Endodermal cell (in vitro differentiated cells): Measurements from ENCODE around the gene AK9. TPM values are rescaled to one million over a fixed set of nuclear protein-coding genes. Genes with fewer than 3 reads are reported as not detected.

Experiments
- DNase-seq: peaks from one replicate; pipeline ENCODE4 v3.0.0-alpha.2; 2017
- H3K27ac ChIP-seq: 2 replicates; pipeline ENCODE4 v1.5.1; 2013; ENCODE audit warnings: mild to moderate bottlenecking, low read depth, low read length, moderate library complexity
- H3K27me3 ChIP-seq: 2 replicates; pipeline ENCODE4 v1.6.1; 2013; ENCODE audit warnings: mild to moderate bottlenecking, low read length, moderate library complexity; ENCODE audit not compliant: insufficient read depth, control insufficient read depth, poor library complexity, severe bottlenecking
- H3K36me3 ChIP-seq: 2 replicates; pipeline ENCODE4 v1.7.0; 2013; ENCODE audit warnings: mild to moderate bottlenecking, low read length, moderate library complexity; ENCODE audit not compliant: control insufficient read depth, insufficient read depth
- H3K4me1 ChIP-seq: one replicate; pipeline ENCODE4 v1.7.0; 2013; ENCODE audit warnings: low read length; ENCODE audit not compliant: control insufficient read depth, insufficient read depth
- H3K4me3 ChIP-seq: 2 replicates; pipeline ENCODE4 v1.5.1; 2013; ENCODE audit warnings: mild to moderate bottlenecking, low read length, moderate library complexity
- H3K9ac ChIP-seq: 2 replicates; pipeline ENCODE4 v1.6.1; 2013; ENCODE audit warnings: mild to moderate bottlenecking, low read length, moderate library complexity; ENCODE audit not compliant: poor library complexity, severe bottlenecking; ENCODE audit errors: extremely low read depth
- H3K9me3 ChIP-seq: 2 replicates; pipeline ENCODE4 v1.6.1; 2013; ENCODE audit warnings: mild to moderate bottlenecking, low read length, moderate library complexity; ENCODE audit not compliant: control insufficient read depth
- H3K27ac Mint-ChIP-seq: 2 replicates; pipeline ENCODE4 v1.8.0; 2020; ENCODE audit warnings: mixed read lengths
- H3K27me3 Mint-ChIP-seq: 2 replicates; pipeline ENCODE4 v1.8.0; 2021; ENCODE audit warnings: mild to moderate bottlenecking, mixed read lengths; ENCODE audit not compliant: insufficient read depth
- H3K36me3 Mint-ChIP-seq: 2 replicates; pipeline ENCODE4 v1.8.0; 2020; ENCODE audit warnings: low read depth, mixed read lengths
- H3K4me1 Mint-ChIP-seq: 2 replicates; pipeline ENCODE4 v1.8.0; 2020; ENCODE audit warnings: mixed read lengths
- H3K4me3 Mint-ChIP-seq: 2 replicates; pipeline ENCODE4 v1.8.0; 2020; ENCODE audit warnings: mild to moderate bottlenecking, moderate library complexity, mixed read lengths
- H3K9me3 Mint-ChIP-seq: 2 replicates; pipeline ENCODE4 v1.8.0; 2020; ENCODE audit warnings: mild to moderate bottlenecking, mixed read lengths
- WGBS, 2 experiments: methylation state at CpG; one replicate each; pipeline versions ENCODE4 v1.1.5 to v1.1.7; 2013; ENCODE audit warnings: missing lambda C conversion rate in 2 of 2, mixed read lengths in 1 of 2; ENCODE audit not compliant: insufficient coverage in 1 of 2, insufficient read length in 1 of 2; 5-methylcytosine and 5-hydroxymethylcytosine counted together
- total RNA-seq, 2 donors: library from RNA; stranded (reverse); fragmentation: NEBNext Ultra II Directional in 1 of 2; extraction: Animal tissue kit (Norgen Biotek cat#: 25700) in 1 of 2; gene quantifications; 2 replicates in 1 of 2; 3 replicates in 1 of 2; pipeline ENCODE4 v1.2.1, GENCODE V29; 2021
- TF ChIP-seq, protein P1 (sequence below): fragments of 200-600 bp; sonication (generic); conservative IDR thresholded peaks from 2 replicates; pipeline ENCODE4 v1.5.0; 2021; ENCODE audit warnings: antibody characterized with exemption, mild to moderate bottlenecking

AK9 gene
- total RNA-seq, 2 donors from 2014 or later: 1.8 to 2.7 TPM

DNA sequence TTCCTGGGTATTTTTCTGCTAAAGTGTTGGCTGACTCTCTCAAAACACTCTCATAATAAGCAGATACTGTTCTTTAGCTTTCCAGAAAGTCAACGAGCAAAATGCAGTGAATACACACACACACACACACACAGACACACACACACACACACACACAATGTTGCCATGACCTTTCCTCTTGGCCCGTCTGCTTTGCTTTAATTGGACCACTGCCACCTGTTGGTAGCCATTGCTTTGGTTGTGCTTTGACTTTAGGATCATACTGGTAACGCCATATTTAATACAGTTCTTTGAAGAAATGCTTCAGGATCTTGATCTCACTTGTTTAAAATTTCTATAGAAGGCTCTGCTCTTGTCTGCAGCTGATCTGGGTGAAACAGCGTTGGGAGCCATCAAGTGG is 4.5 kb upstream of the AK9 start:
- Histone ChIP-seq H3K9ac (no peak overlapping the region), H3K4me1 (peaks cover 4% of the 10 kb centered on the region), H3K36me3 (peaks cover 5% of the 10 kb centered on the region), H3K27me3 (no peaks in the 10 kb centered on the region), H3K4me3 (no peak overlapping the region), H3K9me3 (peaks cover 7% of the 10 kb centered on the region), H3K27ac (no peak overlapping the region)
- Mint-ChIP-seq H3K27me3 (no peaks in the 10 kb centered on the region), H3K4me3 (no peak overlapping the region), H3K27ac (no peak overlapping the region), H3K9me3 (peaks cover 5% of the 10 kb centered on the region), H3K4me1 (peaks cover 10% of the 10 kb centered on the region), H3K36me3 (peaks cover 13% of the 10 kb centered on the region)
- 83 to 85% methylated on average over 4 of the region's 4 CpGs for WGBS, 2 experiments
- TF ChIP-seq, protein P1, sequence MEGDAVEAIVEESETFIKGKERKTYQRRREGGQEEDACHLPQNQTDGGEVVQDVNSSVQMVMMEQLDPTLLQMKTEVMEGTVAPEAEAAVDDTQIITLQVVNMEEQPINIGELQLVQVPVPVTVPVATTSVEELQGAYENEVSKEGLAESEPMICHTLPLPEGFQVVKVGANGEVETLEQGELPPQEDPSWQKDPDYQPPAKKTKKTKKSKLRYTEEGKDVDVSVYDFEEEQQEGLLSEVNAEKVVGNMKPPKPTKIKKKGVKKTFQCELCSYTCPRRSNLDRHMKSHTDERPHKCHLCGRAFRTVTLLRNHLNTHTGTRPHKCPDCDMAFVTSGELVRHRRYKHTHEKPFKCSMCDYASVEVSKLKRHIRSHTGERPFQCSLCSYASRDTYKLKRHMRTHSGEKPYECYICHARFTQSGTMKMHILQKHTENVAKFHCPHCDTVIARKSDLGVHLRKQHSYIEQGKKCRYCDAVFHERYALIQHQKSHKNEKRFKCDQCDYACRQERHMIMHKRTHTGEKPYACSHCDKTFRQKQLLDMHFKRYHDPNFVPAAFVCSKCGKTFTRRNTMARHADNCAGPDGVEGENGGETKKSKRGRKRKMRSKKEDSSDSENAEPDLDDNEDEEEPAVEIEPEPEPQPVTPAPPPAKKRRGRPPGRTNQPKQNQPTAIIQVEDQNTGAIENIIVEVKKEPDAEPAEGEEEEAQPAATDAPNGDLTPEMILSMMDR: peak; percentile 67
- peak; percentile 76 for DNase-seq

DNA sequence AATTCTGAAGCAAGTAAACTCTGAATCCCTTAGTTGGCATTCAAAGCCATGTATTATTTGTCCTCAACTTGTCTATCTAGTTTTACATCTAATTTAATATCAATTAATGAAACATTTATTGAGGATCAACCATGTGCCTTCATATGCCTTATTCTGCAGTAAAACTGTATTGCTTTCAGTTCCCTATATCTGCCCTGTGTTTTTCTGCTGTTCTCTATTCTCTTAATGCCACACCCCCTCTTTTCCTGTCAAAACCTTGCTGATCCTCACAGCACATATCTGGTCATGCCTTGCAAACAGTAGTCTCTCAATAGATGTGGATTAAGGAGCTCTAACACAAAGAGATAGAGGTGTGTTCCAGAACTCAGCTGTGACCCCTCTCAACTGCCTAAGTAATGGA is 2.1 kb upstream of the AK9 start:
- Mint-ChIP-seq H3K9me3 (peaks cover 5% of the 10 kb centered on the region), H3K27me3 (peaks cover 14% of the 10 kb centered on the region), H3K4me1 (peaks cover 11% of the 10 kb centered on the region), H3K4me3 (no peak overlapping the region), H3K27ac (no peak overlapping the region), H3K36me3 (peaks cover 11% of the 10 kb centered on the region)
- TF ChIP-seq, protein P1: no peak
- no peak for DNase-seq
- Histone ChIP-seq H3K27ac (no peak overlapping the region), H3K9ac (no peak overlapping the region), H3K4me1 (peaks cover 4% of the 10 kb centered on the region), H3K4me3 (no peak overlapping the region), H3K27me3 (peaks cover 16% of the 10 kb centered on the region), H3K36me3 (peaks cover 5% of the 10 kb centered on the region), H3K9me3 (peaks cover 7% of the 10 kb centered on the region)

DNA sequence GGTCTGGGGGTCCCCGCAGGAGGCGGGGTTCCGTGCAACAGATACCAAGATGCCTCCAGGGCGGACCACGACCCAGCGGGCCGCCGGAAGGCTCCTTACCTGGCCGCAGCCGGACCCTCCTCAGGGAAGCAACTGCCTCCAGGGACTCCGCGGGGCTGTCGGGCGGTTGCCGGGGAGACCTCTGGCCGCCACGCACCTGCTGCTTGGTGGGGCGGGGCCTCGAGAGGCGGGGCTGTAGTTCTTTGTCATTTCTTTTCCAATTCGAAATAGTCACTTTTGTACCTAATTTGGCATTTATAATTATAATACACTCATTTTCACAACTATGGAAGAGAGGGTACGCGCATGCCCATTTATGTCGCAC is 647 bp downstream of the AK9 start:
- TF ChIP-seq, protein P1: no peak
- 1% methylated on average over 24 of the region's 24 CpGs; no CpG with 5 or more reads in 1 of the 2 experiments for WGBS, 2 experiments
- H3K9ac ChIP-seq: peak overlapping the region; percentile 82
- Mint-ChIP-seq H3K9me3 (peaks cover 1% of the 10 kb centered on the region), H3K4me1 (peaks cover 11% of the 10 kb centered on the region), H3K27ac (peak overlapping the region; percentile 96), H3K27me3 (peaks cover 18% of the 10 kb centered on the region), H3K36me3 (no peaks in the 10 kb centered on the region), H3K4me3 (peak overlapping the region; percentile 83)
- H3K4me3 ChIP-seq: peak overlapping the region; percentile 95
- peaks cover 4% of the 10 kb centered on the region for H3K4me1 ChIP-seq
- H3K36me3 ChIP-seq: no peaks in the 10 kb centered on the region
- no peaks in the 10 kb centered on the region for H3K9me3 ChIP-seq
- peaks cover 16% of the 10 kb centered on the region for H3K27me3 ChIP-seq
- DNase-seq: peak; percentile 94
- peak overlapping the region; percentile 82 for H3K27ac ChIP-seq
